OCI-LY3 (cell line): ENCODE measurements around the gene CDC20B.

Source experiments
- EZH2phosphoT487 ChIP-seq: fragments of 200-600 bp; shearing (Covaris generic); IDR thresholded peaks from 2 replicates; pipeline ENCODE4 v1.6.1; 2018; ENCODE audit warnings: antibody characterized with exemption, mixed run types, low read depth
- TF ChIP-seq, protein P1 (sequence below): fragments of 200-600, 300-600 bp; sonication (generic); IDR thresholded peaks from 2 replicates; pipeline ENCODE4 v1.5.1; 2014; ENCODE audit warnings: antibody characterized with exemption, low read length, low read depth

GRCh38 chr5:55159763-55160492 is 13.0 kb downstream of the CDC20B start, which contains the start of gene GPX8:
- TF ChIP-seq, protein P1, sequence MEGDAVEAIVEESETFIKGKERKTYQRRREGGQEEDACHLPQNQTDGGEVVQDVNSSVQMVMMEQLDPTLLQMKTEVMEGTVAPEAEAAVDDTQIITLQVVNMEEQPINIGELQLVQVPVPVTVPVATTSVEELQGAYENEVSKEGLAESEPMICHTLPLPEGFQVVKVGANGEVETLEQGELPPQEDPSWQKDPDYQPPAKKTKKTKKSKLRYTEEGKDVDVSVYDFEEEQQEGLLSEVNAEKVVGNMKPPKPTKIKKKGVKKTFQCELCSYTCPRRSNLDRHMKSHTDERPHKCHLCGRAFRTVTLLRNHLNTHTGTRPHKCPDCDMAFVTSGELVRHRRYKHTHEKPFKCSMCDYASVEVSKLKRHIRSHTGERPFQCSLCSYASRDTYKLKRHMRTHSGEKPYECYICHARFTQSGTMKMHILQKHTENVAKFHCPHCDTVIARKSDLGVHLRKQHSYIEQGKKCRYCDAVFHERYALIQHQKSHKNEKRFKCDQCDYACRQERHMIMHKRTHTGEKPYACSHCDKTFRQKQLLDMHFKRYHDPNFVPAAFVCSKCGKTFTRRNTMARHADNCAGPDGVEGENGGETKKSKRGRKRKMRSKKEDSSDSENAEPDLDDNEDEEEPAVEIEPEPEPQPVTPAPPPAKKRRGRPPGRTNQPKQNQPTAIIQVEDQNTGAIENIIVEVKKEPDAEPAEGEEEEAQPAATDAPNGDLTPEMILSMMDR, result peak; percentile 67
- no peak for TF ChIP-seq EZH2phosphoT487
